ENCODE results near the gene VPS37B.

DNA sequence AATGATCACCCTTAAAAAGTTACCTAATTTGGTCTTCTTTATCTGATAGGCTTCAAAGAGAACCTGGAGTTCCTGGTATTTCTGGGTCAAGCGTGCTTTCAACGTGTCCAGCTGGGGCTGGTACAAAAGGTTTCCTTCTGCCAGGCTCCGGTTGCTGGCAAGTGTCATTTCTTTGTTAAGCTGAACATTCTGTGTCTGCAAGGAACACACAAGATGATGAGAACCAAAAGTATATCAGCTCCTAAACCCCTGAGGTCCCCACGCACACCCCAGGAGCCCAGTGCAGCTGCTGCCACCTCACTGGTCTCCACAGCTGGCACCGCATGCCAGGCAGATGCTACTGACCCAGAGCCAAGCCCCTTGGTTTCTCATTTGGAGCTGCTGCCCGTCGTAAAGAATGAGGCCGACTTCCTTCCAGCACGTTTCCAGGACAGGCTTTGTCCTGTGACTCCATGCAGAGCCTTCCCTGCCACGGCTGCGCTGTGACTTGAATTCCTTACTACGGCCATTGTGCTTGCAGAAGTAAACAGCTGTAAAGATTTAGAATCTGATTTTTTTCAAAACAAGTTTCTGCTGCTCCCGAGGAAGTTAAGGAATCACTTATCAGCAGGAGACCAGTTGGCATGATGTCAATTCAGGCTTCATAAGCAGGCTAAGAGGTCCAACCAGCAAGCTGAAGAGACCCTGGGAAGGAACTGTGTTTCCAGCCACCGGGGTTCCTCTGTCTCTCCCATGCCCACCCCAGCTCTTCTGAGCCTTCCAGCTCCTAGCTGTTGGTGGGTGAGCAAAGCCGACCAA is 24.9 kb downstream of the VPS37B start:
- TF ChIP-seq CTCF (IDR thresholded peaks at IDR 0.05) (no peak), POLR2A (IDR thresholded peaks at IDR 0.05) (peak in 1 of 2 donors; percentile 63)
